ENCODE measurements around the gene RNF150. TPM values are rescaled to one million over a fixed set of nuclear protein-coding genes. Genes with fewer than 3 reads are reported as not detected.

The RNF150 gene
- total and polyA plus RNA-seq, 3 donors from 2014 or later, result 4.7 to 7.8 (median 6.5) TPM

- Histone ChIP-seq H3K9me3 (no peaks in the 10 kb centered on the region), H3K4me3 (no peak overlapping the region), H3K27ac (no peak overlapping the region), H3K27me3 (no peaks in the 10 kb centered on the region), H3K36me3 (ENCODE audit: low read depth, missing control alignments) (no peaks in the 10 kb centered on the region), H3K4me1 (no peaks in the 10 kb centered on the region)
- no peak for DNase-seq
- intact Hi-C loops (cut with DNase I; ENCODE audit: low total_unique reads), result no loop called here
- no peak for TF ChIP-seq POLR2A (IDR thresholded peaks at IDR 0.05)
Observed at GRCh38 chr4:140893939-140894338, 239.3 kb downstream of the RNF150 start.

DNA sequence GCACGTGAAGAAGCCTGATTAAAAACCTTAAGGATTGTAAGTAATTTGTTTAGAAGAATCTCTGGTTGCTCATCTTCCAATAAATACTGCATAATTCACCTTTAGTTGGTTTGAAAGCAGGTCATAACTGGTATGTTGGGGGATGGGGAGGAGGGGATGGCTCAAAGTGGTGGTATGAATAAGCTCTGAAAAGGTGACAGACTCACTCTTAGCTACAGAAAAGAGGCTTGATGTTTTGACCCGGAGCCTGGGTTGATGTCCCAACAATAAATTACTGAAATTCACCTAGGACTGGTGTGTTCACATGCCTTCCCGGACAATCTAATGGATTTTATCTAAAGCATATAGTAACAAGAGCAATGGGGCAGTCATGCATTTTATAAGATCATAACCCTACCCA lies 245.2 kb downstream of the RNF150 start:
- no peak overlapping the region for H3K4me3 ChIP-seq
- no peaks in the 10 kb centered on the region for H3K27me3 ChIP-seq
- H3K9me3 ChIP-seq, result no peaks in the 10 kb centered on the region
- H3K27ac ChIP-seq, result no peak overlapping the region
- no peaks in the 10 kb centered on the region for H3K36me3 ChIP-seq (ENCODE audit: low read depth, missing control alignments)
- intact Hi-C loops (cut with DNase I; ENCODE audit: low total_unique reads), result no loop called here
- TF ChIP-seq, protein P1, sequence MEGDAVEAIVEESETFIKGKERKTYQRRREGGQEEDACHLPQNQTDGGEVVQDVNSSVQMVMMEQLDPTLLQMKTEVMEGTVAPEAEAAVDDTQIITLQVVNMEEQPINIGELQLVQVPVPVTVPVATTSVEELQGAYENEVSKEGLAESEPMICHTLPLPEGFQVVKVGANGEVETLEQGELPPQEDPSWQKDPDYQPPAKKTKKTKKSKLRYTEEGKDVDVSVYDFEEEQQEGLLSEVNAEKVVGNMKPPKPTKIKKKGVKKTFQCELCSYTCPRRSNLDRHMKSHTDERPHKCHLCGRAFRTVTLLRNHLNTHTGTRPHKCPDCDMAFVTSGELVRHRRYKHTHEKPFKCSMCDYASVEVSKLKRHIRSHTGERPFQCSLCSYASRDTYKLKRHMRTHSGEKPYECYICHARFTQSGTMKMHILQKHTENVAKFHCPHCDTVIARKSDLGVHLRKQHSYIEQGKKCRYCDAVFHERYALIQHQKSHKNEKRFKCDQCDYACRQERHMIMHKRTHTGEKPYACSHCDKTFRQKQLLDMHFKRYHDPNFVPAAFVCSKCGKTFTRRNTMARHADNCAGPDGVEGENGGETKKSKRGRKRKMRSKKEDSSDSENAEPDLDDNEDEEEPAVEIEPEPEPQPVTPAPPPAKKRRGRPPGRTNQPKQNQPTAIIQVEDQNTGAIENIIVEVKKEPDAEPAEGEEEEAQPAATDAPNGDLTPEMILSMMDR (IDR thresholded peaks at IDR 0.05), result no peak
- no peak for TF ChIP-seq POLR2A (IDR thresholded peaks at IDR 0.05)
- WGBS, 2 donors, result 75 to 81% methylated on average over 3 of the region's 3 CpGs
- H3K4me1 ChIP-seq, result no peaks in the 10 kb centered on the region
- DNase-seq, result no peak

DNA sequence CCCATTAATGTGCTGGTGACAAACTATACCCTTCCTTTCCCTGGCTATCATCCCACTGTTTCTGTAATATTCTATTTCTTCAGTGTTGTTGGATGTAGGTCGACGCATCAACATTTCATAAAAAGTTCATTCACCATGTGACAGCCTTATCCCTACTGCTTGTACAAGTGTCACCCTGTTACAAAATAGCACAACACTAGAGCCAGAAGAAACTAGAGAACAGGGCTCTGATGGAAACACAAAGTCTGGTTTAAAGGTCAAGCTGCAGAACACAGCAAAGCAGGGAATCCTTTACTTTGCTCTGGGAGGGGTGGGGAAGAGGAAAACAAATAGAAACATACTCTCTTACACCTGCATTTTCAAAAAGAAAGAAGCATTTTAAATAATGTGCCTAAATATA lies 245.8 kb downstream of the RNF150 start:
- intact Hi-C loops (cut with DNase I; ENCODE audit: low total_unique reads), result no loop called here
- H3K9me3 ChIP-seq, result no peaks in the 10 kb centered on the region
- no peak overlapping the region for H3K27ac ChIP-seq
- DNase-seq, result no peak
- no peak overlapping the region for H3K4me3 ChIP-seq
- WGBS, 2 donors, result 83 to 88% methylated on average over 2 of the region's 2 CpGs
- H3K4me1 ChIP-seq, result no peaks in the 10 kb centered on the region
- TF ChIP-seq POLR2A (IDR thresholded peaks at IDR 0.05), result no peak
- TF ChIP-seq, protein P1 (IDR thresholded peaks at IDR 0.05), result no peak
- no peaks in the 10 kb centered on the region for H3K36me3 ChIP-seq (ENCODE audit: low read depth, missing control alignments)
- H3K27me3 ChIP-seq, result no peaks in the 10 kb centered on the region

GRCh38 chr4:140884431-140885058 lies 248.7 kb downstream of the RNF150 start:
- H3K27me3 ChIP-seq, result no peaks in the 10 kb centered on the region
- peak; percentile 60 for DNase-seq

DNA sequence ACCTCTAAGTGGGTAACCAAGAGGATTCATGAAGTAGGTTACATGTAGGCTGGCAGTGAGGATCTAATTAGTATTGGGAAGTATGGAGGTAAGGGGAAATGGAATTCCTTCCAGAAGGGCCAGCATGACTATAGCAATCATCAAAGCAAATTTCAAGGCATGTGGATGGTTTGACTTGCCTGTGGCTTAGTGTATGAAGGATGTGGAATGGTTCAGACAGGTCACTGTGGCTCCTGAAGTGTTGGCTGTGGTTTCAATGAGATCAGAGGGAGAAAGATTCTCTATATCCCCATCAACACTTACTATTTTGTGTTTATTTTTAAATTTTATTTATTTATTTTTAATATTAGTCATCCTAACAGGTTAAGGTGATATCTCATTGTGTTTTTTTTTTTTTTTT lies 255.5 kb downstream of the RNF150 start:
- intact Hi-C loops (cut with DNase I; ENCODE audit: low total_unique reads), result no loop called here
- H3K27me3 ChIP-seq, result no peaks in the 10 kb centered on the region
- H3K4me1 ChIP-seq, result no peaks in the 10 kb centered on the region
- no peak overlapping the region for H3K4me3 ChIP-seq
- H3K36me3 ChIP-seq (ENCODE audit: low read depth, missing control alignments), result no peaks in the 10 kb centered on the region
- H3K9me3 ChIP-seq, result no peaks in the 10 kb centered on the region
- TF ChIP-seq POLR2A (IDR thresholded peaks at IDR 0.05), result no peak
- TF ChIP-seq, protein P1 (IDR thresholded peaks at IDR 0.05), result no peak
- no peak overlapping the region for H3K27ac ChIP-seq
- no peak for DNase-seq

More at GRCh38 chr4:140884431-140885058, 248.7 kb downstream of the RNF150 start:
- H3K4me1 ChIP-seq, result no peaks in the 10 kb centered on the region
- H3K27ac ChIP-seq, result no peak overlapping the region
- TF ChIP-seq, protein P1 (IDR thresholded peaks at IDR 0.05), result peak; percentile 27 to 45 (median 32)
- TF ChIP-seq POLR2A (IDR thresholded peaks at IDR 0.05), result no peak
- WGBS, 2 donors, result 59 to 63% methylated on average over 4 of the region's 4 CpGs
- H3K9me3 ChIP-seq, result no peaks in the 10 kb centered on the region
- no peak overlapping the region for H3K4me3 ChIP-seq
- no peaks in the 10 kb centered on the region for H3K36me3 ChIP-seq (ENCODE audit: low read depth, missing control alignments)
- intact Hi-C loops (cut with DNase I; ENCODE audit: low total_unique reads), result no loop called here
